Activated CD4-positive, alpha-beta T cell treated with anti-CD3 and anti-CD28 coated beads, Interleukin-2, amount 10 ng/mL, durations not matched to agents 7 days and 5 days (primary cell): ENCODE data around the gene NRN1. TPM values are rescaled to one million over a fixed set of nuclear protein-coding genes. Genes with fewer than 3 reads are reported as not detected.
"Not testable (repeated sequence)": the region's sequence is repeated elsewhere in the genome, so short reads cannot be mapped to it uniquely, and the experiment has no call there.

ENCODE experiments used
- CTCF ChIA-PET: fragments of 350-600 bp; sonication (Branson Sonifier 250); formaldehyde crosslinking; loops from one replicate; lab custom pipeline; 2021; ENCODE audit warnings: antibody characterized with exemption; lab: Charles Lee
- POLR2A ChIA-PET: fragments of 350-600 bp; sonication (Branson Sonifier 250); formaldehyde crosslinking; loops from one replicate; lab custom pipeline; 2021; ENCODE audit warnings: antibody characterized with exemption; lab: Charles Lee
- DNase-seq: peaks from one replicate; pipeline ENCODE4 v3.0.0-alpha.2; 2020
- H3K27ac Mint-ChIP-seq: one replicate; pipeline ENCODE4 v1.8.0; 2021; ENCODE audit warnings: mild to moderate bottlenecking, moderate library complexity, mixed read lengths
- H3K27me3 Mint-ChIP-seq: one replicate; pipeline ENCODE4 v1.8.0; 2021; ENCODE audit warnings: mixed read lengths
- H3K36me3 Mint-ChIP-seq: one replicate; pipeline ENCODE4 v1.8.0; 2021; ENCODE audit warnings: low read depth, mixed read lengths
- H3K4me1 Mint-ChIP-seq: one replicate; pipeline ENCODE4 v1.8.0; 2021; ENCODE audit warnings: mixed read lengths
- H3K4me3 Mint-ChIP-seq: one replicate; pipeline ENCODE4 v1.8.0; 2021; ENCODE audit warnings: mild to moderate bottlenecking, moderate library complexity, mixed read lengths
- H3K9me3 Mint-ChIP-seq: one replicate; pipeline ENCODE4 v1.8.0; 2021; ENCODE audit warnings: mixed read lengths
- total RNA-seq, 2 experiments: library from RNA; stranded (reverse); gene quantifications; one replicate each; pipeline ENCODE4 v1.2.3, GENCODE V29; 2021

The NRN1 gene
- 1 to 10 TPM; 7.0 to 8.7 TPM for total RNA-seq

DNA sequence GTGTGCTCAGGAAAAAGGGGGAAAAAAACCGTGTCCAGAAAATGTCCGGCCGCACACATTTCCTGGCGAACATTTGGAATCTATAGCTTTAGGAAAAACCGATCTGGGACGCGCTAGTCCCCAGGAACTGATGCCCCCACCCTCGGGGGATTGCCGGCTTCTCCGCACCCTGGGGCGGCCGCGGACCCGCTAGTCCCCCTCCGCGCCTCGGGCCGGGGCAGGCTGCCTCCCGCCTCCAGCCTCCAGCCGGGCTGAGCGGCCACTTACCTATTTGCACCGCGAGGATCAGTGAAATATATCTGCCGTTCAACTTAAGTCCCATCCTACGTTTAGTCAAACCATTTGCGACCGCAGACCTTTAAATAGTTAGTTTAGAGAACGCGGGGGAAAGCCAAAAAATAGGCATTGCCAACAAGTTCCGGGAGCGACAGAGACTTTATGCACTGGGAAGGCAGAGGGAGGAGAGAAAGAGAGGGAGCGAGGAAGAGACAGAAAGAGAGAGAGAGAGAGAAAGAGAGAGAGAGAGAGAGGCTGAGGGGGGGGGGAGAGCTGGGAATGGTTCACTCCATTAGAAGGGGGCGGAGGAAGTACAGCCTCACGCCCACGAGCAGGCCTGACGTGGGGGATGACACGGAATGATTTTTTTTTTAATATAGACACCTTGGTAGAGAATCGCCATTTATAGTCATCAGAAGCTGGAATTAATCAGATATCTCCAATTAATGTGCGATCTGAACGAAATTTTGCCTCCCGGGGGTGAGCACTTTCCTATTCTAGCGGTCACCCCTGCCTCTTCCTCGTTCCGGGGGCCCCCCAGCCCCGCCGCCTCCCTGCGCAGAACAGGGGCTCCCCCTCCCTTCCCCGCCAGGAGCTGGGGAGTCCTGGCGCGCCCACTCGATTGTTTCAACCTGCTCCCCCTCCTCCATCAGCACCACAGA lies at the start of gene NRN1:
Gene NRN1, minus strand, starts transcription at position 498 of the 938 bp plus-strand sequence. Its CDS starts 176 bp downstream, at position 322.
- Mint-ChIP-seq H3K27ac (peak within 1 kb of the TSS; percentile 80), H3K4me1 (peaks cover 60% of the 10 kb centered on the region), H3K9me3 (peaks cover 3% of the 10 kb centered on the region), H3K27me3 (peaks cover 79% of the 10 kb centered on the region), H3K4me3 (peak within 1 kb of the TSS; percentile 76), H3K36me3 (peaks cover 18% of the 10 kb centered on the region)
- DNase-seq = no peak
- ChIA-PET CTCF (interaction anchor here (0.7 kb wide), 1 partner anchor 105 kb away, joined by 3 read pairs; no protein-coding TSS in a partner anchor), POLR2A (no interaction called here)

DNA sequence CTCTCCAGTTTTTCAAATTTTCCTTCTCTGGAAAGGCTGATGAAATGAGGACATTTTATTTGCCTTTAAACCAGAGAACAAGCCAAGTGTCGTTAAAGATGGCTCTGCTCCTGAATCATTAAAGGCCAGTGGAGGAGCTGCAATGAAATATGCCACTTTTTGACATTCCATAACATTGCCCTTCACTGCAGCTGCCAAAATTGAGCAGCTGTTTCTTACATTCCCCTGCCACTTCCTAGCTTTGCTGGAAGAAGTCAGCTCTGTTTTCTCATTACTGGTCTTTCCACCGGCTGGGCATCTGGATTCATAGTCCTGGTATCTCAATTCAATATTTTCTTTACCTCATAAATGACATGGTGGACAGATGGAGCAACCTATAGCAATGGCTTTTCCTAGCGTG lies 45.5 kb upstream of the NRN1 start:
- Mint-ChIP-seq H3K27me3 (peaks cover 30% of the 10 kb centered on the region), H3K9me3 (no peaks in the 10 kb centered on the region), H3K27ac (no peak overlapping the region), H3K36me3 (no peaks in the 10 kb centered on the region), H3K4me3 (no peak overlapping the region), H3K4me1 (no peaks in the 10 kb centered on the region)
- CTCF ChIA-PET = interaction anchor here (1.0 kb wide), 1 partner anchor 10 kb away, joined by 3 read pairs; no protein-coding TSS in a partner anchor
- POLR2A ChIA-PET = no interaction called here
- no peak for DNase-seq

DNA sequence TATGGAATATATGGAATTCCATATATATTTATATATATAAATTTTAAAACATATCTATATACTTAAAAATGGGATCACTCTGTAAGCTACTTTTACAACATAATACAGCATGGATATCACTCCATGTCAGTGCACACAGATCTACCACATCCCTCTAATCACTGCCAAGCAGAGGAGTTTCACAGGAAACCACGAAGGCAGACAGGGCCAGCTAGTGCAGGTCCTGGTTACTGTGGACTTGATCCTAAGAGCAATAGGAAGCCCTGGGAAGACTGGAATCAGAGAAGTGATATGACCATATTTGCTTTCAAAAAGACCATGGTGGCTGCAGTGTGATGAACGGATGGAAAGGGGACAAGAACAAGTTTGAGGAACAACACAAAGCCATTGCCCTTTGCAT lies 40.0 kb upstream of the NRN1 start:
- H3K4me3 Mint-ChIP-seq = no peak overlapping the region

DNA sequence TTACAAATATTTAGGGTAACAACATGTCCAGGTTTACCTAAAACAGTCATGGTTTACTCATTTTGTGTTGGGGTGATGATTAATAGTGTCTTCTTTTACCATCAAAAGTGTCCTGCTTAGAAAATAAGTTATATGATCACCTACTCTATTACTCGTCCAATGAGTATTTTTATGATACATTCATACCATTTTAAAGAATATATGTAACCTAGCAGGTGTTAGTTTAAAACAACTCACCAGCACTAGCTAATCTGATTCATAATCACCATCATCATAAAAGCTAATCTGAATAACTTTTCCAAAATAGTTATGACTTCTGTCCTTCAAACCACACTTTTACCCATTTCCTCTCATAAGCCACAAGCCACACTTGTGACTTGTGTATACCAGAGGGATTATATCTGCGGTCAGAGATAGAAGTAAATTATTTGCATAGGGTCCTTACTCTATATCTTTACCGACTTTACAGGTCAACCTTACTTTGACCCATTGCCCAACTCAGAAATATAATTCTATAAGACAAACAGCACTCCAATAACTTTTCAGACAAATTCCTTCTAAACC lies 33.3 kb upstream of the NRN1 start:
- Mint-ChIP-seq H3K4me3 (no peak overlapping the region), H3K4me1 (no peaks in the 10 kb centered on the region), H3K9me3 (no peaks in the 10 kb centered on the region), H3K27ac (no peak overlapping the region), H3K27me3 (peaks cover 18% of the 10 kb centered on the region), H3K36me3 (no peaks in the 10 kb centered on the region)
- POLR2A ChIA-PET = no interaction called here
- CTCF ChIA-PET = no interaction called here
- no peak for DNase-seq

More for the DNA sequence above, 40.0 kb upstream of the NRN1 start:
- Mint-ChIP-seq H3K9me3 (no peaks in the 10 kb centered on the region), H3K27me3 (peaks cover 21% of the 10 kb centered on the region), H3K4me1 (no peaks in the 10 kb centered on the region), H3K36me3 (no peaks in the 10 kb centered on the region), H3K27ac (no peak overlapping the region)
- POLR2A ChIA-PET = no interaction called here
- no peak for DNase-seq
- CTCF ChIA-PET = no interaction called here

DNA sequence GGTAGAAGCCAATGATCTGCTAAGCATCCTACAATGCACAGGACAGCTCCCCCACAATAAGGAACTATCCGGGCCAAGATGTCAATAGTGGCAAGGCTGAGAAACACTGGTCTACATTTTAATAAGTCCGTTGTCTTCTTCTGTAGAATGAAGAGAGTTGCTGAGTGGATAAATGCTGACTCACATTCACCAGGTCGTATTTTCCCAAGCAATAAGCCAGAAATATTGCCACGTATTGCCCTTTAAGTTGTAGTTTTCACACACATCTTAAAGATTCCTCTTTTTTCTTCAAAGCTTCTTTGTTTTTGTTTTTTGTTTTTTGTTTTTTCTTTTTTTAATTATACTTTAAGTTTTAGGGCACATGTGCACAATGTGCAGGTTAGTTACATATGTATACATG lies 30.5 kb upstream of the NRN1 start:
- no peak overlapping the region for H3K4me3 Mint-ChIP-seq
- no peak for DNase-seq
- no peaks in the 10 kb centered on the region for H3K4me1 Mint-ChIP-seq
- CTCF ChIA-PET = interaction anchor here (1.2 kb wide), 1 partner anchor 26 kb away, joined by 3 read pairs; no protein-coding TSS in a partner anchor
- POLR2A ChIA-PET = no interaction called here
- no peak overlapping the region for H3K27ac Mint-ChIP-seq
- no peaks in the 10 kb centered on the region for H3K9me3 Mint-ChIP-seq
- no peaks in the 10 kb centered on the region for H3K36me3 Mint-ChIP-seq
- H3K27me3 Mint-ChIP-seq = peaks cover 18% of the 10 kb centered on the region

DNA sequence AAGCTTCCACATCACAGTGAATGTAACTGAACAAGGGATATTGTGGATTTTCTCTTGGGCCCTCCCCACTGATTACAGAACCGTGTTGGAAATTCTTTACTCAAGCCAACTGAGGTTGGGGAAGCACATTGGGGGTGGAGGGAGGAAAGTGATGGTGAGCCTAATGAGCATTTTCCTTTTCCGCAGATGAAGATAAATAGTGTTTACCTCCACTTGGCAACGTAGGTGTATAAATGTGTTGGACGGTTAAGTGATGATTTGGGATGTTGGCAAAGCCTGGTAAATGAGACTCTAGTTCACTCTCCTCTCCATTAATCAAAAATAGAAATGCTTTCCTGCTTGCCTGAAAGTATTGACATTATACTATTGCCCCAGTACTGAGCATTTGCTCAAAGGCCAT lies 27.1 kb upstream of the NRN1 start:
- no peaks in the 10 kb centered on the region for H3K9me3 Mint-ChIP-seq
- H3K27me3 Mint-ChIP-seq = no peaks in the 10 kb centered on the region
- DNase-seq = no peak
- ChIA-PET CTCF (no interaction called here), POLR2A (no interaction called here)
- H3K4me3 Mint-ChIP-seq = no peak overlapping the region
- H3K36me3 Mint-ChIP-seq = no peaks in the 10 kb centered on the region
- no peaks in the 10 kb centered on the region for H3K4me1 Mint-ChIP-seq
- no peak overlapping the region for H3K27ac Mint-ChIP-seq

DNA sequence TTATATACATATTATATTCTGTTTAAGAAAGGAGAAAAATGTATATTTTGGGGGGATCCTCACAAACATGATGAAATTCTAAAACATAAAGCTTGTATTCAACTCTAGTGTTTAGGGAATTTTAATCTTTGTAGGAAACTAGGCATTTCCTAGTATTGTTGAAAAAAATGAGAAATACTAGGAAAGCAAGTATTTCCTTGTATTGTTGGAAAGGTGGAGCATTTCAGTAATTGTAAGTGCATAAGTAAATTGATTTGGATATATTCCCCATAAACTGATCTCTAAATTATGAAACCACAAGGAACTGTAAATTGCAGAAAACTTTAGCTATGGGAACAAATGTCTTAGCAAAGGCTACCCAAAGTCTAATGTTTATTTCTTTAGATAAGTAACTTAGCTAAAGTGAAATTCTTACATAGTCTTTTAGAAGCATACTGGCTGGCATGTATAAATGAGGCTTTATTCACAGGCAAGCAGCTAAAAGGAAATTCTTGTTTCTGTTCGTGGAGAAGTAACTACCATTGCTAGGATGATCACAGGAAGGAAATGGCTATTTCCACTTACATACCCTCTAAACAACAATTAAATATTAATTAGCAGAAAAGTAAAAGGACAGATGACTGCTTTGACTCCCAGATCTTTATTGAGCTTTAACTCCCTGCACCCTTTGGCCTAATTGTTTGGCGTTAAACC lies 19.9 kb upstream of the NRN1 start:
- Mint-ChIP-seq H3K9me3 (no peaks in the 10 kb centered on the region), H3K36me3 (no peaks in the 10 kb centered on the region)

DNA sequence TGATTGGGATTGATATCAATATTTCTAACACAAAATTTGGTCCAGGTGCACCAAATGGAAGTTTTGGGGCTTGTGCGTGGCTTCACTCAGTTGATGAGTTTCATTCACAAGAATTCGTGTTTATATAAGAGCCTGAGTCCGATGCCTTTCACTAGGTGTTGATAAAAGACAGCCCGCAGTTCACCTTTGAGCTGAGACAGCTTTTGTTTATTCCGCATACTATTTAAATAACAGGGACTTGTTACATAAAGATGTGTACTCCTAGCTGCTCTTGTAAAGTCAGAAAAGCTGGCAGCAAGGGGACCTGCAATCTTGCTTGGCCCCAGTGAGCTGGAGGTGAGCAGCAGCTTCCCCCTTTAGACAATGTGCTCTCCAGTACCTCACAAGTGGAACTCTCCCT lies 19.0 kb upstream of the NRN1 start:
- Mint-ChIP-seq H3K36me3 (no peaks in the 10 kb centered on the region), H3K27me3 (peaks cover 17% of the 10 kb centered on the region)
- CTCF ChIA-PET = no interaction called here

More for the DNA sequence above, 19.9 kb upstream of the NRN1 start:
- ChIA-PET POLR2A (no interaction called here), CTCF (interaction anchor here (0.8 kb wide), 1 partner anchor 520 kb away, joined by 3 read pairs; no protein-coding TSS in a partner anchor)
- Mint-ChIP-seq H3K27ac (no peak overlapping the region), H3K4me1 (no peaks in the 10 kb centered on the region), H3K4me3 (no peak overlapping the region), H3K27me3 (peaks cover 9% of the 10 kb centered on the region)
- DNase-seq = no peak

GRCh38 chr6:6024220-6024619 lies 17.5 kb upstream of the NRN1 start:
- no peak for DNase-seq
- H3K4me1 Mint-ChIP-seq = no peaks in the 10 kb centered on the region
- H3K9me3 Mint-ChIP-seq = no peaks in the 10 kb centered on the region
- no peak overlapping the region for H3K4me3 Mint-ChIP-seq
- ChIA-PET POLR2A (no interaction called here), CTCF (no interaction called here)
- H3K27ac Mint-ChIP-seq = no peak overlapping the region
- H3K27me3 Mint-ChIP-seq = peaks cover 19% of the 10 kb centered on the region
- H3K36me3 Mint-ChIP-seq = no peaks in the 10 kb centered on the region

More for the DNA sequence above, 19.0 kb upstream of the NRN1 start:
- DNase-seq = no peak
- Mint-ChIP-seq H3K4me1 (no peaks in the 10 kb centered on the region), H3K4me3 (no peak overlapping the region), H3K27ac (no peak overlapping the region), H3K9me3 (no peaks in the 10 kb centered on the region)
- POLR2A ChIA-PET = no interaction called here

GRCh38 chr6:6022841-6023240 lies 16.1 kb upstream of the NRN1 start:
- POLR2A ChIA-PET, H3K27ac Mint-ChIP-seq, H3K36me3 Mint-ChIP-seq, DNase-seq, CTCF ChIA-PET, H3K9me3 Mint-ChIP-seq, H3K4me3 Mint-ChIP-seq, H3K4me1 Mint-ChIP-seq: not testable (repeated sequence)
- peaks cover 26% of the 10 kb centered on the region for H3K27me3 Mint-ChIP-seq

- peak; percentile 76 for DNase-seq
- ChIA-PET CTCF (interaction anchor here (0.7 to 1.3 kb wide), 2 partner anchors 24 to 270 kb away, joined by 3 read pairs; no protein-coding TSS in a partner anchor), POLR2A (no interaction called here)
- Mint-ChIP-seq H3K36me3 (peaks cover 13% of the 10 kb centered on the region), H3K4me3 (peak overlapping the region; percentile 76), H3K27ac (no peak overlapping the region), H3K27me3 (peaks cover 79% of the 10 kb centered on the region), H3K9me3 (peaks cover 3% of the 10 kb centered on the region), H3K4me1 (peaks cover 46% of the 10 kb centered on the region)
Measured at GRCh38 chr6:6008648-6009421, 2.1 kb upstream of the NRN1 start.

- Mint-ChIP-seq H3K36me3 (peaks cover 13% of the 10 kb centered on the region), H3K4me3 (peak overlapping the region; percentile 76), H3K27ac (peak overlapping the region; percentile 79), H3K9me3 (peaks cover 3% of the 10 kb centered on the region), H3K27me3 (peaks cover 77% of the 10 kb centered on the region), H3K4me1 (peaks cover 51% of the 10 kb centered on the region)
- ChIA-PET POLR2A (interaction anchor here (0.7 kb wide), 1 partner anchor 63 kb away, joined by 4 read pairs; no protein-coding TSS in a partner anchor), CTCF (interaction anchor here (0.6 to 1.3 kb wide), 3 partner anchors 23 to 530 kb away, joined by 3 read pairs; no protein-coding TSS in a partner anchor)
- no peak for DNase-seq
Measured at GRCh38 chr6:6008089-6008647, 1.4 kb upstream of the NRN1 start.
